HG02885 (cell line): Measurements from ENCODE around the gene SKAP1.
"Not testable (repeated sequence)": the region's sequence is repeated elsewhere in the genome, so short reads cannot be mapped to it uniquely, and the experiment has no call there.

Experiments used
- ATAC-seq: cut with Tn5 transposase; IDR thresholded peaks from one replicate; pipeline ENCODE4 v1.9.1; 2021; ENCODE audit warnings: mild to moderate bottlenecking; ENCODE audit not compliant: unreplicated experiment, poor library complexity

Gene SKAP1

DNA sequence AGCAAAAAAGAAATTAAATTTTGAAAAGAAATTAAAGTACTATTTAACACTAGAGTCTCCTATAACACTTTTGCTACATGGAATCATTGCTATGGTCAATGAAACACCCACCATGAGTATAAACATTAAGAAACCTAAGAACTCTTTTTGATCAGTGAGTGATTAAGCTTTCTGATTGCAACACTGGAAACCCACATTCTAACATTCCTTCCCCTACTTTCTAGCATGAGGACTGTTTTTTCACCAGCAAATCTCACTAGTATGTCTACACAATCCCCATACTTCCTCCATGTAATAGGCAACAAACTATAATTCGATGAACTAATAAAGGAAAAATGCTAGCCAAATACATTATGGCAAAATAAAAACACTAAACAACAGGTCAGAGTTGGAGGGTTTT, 54.7 kb downstream of the SKAP1 start:
- ATAC-seq: no peak

DNA sequence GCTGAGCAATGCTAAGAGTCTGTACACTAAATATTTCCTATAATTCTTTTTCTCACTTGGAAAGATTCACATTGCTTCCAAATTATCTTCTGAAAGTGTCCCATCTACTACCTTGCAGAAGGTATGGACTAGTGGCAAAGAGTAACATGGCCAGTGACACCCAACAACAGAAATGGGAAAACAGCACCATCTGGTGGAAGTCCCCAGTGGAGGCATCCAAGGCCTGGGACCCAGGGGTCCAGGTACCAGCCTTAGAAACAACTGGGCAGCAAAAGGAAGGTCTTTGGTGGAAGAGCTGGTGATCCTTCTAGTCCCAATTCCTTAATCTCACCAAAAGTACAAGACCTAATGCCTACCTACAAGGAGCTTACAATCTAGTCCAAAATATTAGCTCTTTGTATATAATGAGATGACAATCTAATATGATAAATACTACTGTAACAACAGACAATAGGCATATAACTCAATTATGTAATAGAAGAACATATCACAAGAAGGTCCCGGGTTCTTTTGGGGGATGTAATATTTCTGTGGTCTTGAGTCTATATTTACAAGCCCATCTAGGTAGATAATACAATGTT, 55.3 kb downstream of the SKAP1 start:
- ATAC-seq: no peak

DNA sequence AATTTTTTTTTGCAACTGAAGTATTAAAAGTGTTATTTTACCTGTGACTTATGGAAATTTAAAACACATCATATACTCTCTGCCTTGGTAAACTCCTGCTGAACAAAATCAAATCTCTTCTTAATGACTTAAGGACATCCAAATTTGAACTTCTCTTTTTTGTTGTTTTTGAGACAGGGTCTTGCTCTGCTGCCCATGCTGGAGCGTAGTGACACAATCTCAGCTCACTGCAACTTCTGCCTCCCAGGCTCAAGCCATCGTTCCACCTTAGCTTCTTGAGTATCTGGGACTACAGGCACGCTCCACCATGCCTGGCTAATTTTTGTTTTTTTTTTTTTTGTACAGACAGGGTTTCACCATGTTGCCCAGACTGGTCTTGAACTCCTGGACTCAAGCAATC, 56.1 kb downstream of the SKAP1 start:
- ATAC-seq: no peak

DNA sequence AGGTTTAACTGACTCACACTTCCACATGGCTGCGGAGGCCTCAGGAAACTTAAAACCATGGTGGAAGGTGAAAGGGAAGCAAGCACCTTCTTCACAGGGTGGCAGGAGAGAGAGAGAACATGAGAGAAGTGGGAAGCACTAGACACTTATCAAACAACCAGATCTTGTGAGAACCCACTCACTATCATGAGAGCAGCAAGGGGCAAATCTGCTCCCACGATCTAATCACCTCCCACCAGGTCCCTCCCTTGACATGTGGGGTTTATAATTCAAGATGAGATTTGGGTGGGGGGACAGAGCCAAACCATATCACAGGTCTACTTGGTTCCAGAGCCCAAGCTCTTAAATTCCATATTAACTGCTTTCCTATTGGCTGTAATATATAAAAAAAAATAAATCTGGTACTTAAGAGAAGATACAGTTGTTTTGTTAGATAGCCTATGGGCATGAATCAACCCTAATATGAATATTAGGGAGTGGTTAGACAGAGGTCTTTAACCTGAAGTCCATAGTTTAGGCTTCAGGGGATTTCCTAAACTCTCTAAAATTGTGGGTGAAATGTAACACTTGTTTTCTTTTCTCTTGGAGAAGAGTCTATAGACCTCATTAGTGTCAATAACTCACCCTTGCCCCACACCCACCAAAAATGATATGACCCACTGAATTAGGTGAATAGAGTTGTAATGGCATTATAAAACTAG, 56.7 kb downstream of the SKAP1 start:
- ATAC-seq: no peak

DNA sequence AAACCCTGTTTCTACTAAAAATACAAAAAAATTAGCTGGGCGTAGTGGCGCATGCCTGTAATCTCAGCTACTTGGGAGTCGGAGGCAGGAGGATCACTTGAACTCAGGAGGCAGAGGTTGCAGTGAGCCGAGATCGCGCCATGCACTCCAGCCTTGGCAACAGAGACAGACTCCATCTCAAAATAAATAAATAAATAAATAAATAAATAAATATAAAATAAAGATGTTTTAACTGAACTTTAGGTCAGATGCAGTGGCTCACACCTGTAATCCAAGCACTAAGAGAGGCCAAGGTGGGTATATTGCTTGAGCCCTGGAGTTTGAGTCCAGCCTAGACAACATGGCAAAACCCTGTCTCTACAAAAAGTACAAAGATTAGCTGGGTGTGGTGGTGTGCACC, 61.0 kb downstream of the SKAP1 start:
- ATAC-seq: not testable (repeated sequence)

DNA sequence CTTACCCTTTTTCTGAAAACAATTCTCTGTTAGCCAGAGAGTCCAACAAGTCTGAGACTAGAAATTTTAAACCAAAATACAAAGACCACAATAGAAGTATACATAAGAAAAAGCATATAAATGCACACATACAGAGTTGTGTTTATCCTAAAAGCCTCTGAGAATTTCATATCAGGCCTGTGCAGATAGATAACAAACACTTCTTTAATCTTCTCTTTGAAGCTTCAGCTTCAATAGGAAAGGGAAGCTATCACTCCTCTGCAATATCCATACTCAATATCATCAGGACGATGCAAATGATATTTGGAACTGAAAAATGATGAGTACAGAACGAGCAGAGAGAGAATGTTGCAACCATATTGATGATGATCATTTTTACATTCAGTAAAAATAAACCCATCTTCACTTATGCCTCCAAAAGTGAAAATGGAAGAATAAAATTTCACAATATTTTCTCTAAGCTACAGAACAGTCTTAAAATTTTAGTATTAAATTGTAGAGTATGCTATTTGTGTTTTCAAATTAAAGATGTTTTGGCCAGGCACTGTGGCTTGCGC, 61.6 kb downstream of the SKAP1 start:
- ATAC-seq: no peak

DNA sequence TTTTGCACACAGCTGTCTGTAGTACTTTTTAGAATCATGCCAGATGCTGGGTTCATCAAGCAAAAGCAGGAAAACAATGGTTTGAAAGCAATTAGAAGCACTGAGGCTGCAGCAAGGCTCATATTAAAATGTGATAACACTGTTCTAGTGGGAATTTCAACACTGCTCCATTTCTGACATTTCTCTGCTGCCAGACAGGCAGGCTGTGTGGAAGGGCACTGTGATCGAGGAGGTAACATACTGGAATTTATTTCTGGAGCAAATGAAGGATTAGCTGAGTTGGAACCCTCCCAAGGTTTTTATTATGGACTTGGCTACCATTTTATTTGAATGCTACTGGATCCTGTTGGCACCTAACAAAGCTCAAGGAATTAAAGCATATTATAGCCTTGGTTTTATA, 66.9 kb downstream of the SKAP1 start:
- ATAC-seq: no peak

DNA sequence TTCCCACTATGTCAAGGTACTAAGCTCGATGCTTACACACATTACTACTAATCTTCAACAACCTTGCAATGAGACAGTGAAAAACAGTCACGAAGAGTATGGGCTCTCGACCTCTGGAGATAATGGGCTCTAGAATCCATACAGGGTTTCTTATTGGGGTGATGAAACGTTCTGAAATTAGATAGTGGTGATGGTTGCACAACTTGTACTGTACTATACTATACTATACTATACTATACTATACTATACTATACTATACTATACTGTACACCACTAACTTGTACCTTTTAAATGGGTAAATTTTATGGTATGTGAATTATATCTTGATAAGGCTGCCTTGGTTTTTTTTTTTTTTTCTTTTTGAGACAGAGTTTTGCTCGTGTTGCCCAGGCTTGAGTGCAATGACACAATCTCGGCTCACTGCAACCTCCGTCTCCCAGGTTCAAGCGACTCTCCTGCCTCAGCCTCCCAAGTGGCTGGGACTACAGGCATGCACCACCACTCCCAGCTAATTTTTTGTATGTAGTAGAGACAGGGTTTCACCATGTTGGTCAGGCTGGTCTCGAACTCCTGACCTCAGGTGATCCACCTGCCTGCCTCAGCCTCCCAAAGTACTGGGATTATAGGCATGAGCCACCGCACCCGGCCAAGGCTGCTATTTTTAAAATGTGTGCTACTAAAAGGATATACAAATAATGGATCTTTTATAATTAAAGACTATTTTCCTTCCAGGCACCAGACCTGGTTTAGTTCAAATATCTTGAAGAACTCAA, 69.0 kb downstream of the SKAP1 start:
- not testable (repeated sequence) for ATAC-seq

DNA sequence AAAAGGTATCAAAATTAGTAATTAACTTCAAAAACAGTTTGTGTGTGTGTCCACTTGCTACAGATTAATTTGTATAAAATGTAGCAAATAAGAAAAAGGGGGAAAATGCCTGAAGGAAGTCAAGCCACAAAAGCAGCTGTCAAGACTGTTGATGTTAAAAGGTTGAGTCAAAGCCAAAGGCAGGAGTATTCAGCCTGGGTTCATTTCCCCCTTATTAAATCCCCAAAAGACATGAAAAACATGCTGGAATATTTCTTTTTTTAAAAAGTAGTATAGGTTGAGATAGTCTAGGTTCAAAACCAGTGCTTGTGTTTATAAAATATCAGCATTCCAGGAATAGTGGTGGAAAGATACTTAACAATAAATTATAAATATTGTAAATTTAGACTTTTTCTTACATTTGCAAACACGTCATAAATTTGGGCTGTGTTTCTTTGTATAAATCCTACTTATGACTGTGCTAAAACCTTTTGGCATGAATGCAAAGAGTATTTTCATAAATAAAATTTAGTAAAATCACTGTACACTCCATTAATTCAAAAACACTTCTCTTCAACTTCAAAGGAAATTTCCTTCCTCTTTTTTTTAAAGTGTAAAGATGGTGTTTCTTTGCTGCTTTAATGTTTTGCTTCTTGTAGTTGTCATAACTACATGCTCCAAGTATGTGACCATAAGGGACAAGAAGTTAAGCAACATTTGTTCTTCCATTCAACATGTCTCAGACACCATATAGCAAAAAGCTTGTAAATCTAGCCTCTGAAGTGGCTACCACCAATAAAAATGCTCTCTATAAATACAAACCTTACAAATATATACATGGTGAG, 72.0 kb downstream of the SKAP1 start:
- ATAC-seq: no peak

DNA sequence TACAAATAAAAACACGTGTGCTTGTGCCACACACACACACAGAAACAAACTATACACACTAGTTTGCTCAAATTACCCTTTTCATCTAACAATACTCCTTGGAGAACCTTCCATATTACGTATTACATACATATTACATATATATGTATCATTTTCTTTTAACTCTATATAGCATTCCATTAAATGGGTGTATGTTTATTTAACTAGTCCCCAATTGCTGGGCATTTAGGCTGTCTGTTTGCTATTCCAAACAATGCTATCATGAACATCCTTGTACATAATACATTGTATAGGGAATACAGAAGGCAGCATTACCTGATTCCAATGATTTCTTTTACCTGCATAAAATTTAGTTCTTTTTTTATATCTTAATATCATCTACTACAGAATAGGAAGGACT, 73.1 kb downstream of the SKAP1 start:
- no peak for ATAC-seq

DNA sequence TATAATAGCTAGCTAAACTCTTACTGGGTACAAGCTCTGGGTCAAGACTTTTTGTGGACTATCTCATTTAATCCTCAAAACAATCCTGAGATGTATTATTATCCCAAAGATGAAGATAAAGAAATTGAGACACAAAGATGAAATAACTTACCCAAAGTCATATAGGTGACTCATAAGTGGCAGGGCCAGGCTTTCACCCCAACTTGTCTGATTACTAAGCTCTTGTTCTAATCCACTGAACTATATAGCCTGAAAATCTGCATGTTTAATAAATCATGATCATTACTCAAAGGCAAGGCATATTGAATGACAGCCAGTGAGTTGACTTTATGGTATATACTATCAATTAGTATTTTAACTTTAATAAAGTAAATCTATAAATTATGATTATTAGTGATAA, 77.4 kb downstream of the SKAP1 start:
- ATAC-seq: no peak

DNA sequence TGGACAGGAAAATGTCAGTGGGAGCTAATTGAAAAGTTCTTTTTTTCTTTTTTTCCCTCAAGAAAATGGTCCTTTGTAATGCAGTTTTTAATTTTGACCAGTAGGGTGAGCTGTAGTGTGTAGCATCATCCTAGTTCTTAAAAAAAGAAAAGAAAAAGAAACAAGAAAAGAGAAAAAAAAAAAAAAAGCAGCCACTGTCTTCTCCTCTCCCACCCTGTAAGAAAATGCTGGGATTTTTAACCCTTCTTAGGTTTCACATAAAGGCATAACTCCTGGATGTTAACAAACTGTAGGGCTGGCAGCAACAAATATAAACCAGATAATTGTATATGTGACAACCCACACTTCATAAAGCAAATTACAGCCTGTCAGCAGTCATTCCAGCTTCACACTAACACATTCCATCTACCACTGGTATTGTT, 78.1 kb downstream of the SKAP1 start:
- ATAC-seq: no peak

DNA sequence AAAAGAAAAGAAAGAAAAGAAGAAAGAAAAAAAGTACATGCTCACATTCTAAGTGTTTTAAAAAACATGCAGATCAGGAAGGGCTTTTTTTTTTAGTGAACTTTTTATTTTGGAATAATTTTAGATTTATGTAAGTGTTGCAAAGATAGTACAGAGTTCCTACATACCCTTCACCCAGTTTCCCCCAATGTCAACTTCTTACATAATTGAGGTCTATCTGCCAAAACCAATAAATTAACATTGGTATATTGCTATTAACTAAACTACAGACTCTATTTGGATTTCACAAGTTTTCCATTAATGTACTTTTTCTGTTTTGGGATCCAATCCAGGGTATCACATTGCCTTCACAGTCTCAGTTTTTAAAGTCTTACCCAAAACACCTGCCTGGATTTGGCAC, 81.7 kb downstream of the SKAP1 start:
- ATAC-seq: no peak

DNA sequence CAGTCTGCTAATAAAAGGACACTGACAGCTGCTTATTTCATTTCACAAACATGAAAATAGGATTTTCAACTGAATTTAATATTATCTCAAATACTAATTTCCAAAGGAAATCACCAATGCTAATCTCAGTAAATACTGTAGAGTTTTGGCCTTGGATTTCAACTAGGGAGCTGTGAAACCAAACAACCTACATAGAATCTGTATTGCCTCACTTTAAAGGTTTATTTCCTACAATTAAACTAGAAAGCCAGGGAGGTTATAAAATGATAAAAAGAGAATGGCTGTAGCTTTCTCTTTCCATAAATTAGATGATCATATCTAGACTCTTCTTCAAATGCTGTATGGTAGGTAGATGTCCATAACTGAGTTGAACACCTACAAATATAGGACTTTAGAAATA, 82.8 kb downstream of the SKAP1 start:
- no peak for ATAC-seq

DNA sequence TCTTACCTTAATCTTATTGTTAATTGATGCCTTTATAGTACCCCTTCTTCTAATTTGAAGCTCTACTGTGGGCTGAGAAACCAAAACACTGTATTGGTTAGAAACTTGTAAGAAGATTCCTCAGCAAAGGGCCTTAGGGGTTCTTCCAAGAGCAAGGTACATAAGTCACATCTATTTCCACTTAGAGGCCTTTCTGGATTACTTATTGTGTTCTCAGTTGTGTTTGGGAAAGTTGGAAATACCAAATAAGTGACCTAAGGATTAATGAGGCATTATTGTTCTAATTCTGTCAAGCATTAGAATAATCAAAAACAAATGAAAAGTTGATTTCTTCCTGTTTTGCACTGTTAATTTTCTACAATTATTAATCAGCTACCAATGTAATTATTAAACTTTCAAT, 85.8 kb downstream of the SKAP1 start:
- no peak for ATAC-seq

DNA sequence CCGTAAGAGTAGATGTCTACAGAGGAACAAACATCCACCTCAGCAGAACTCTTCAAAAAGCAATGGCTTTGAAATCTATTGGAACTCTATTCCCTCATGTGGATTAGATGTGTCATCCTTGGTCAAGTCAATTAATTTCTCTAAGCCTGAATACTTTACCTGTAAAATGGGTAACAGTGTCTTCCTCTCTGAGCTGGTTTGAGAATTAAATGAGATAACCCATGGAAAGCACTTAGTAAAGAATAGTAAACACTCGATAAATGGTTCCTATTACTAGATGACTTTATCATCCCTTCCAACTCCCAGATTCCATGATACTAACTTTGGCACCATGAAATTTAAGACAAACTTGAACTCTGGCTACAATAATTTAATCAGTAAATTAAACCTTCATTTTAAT, 89.1 kb downstream of the SKAP1 start:
- no peak for ATAC-seq

DNA sequence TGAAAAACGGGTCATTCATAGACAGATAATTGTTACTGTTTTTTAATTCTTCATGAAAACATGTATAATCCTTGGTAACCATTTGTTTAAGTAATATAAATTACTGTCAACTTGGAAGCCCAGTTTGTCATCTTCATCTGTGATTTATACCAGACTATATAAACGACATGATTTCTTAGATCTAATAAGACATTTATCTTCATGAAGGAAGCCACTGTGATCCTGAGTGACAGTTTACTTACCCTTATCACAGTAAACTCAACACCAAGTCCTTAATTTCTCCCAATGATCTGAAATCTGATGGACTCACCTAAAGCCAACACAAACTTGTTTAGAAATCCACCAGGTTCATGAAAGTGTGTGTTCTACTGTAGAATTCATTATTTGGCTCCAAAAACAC, 91.3 kb downstream of the SKAP1 start:
- no peak for ATAC-seq

DNA sequence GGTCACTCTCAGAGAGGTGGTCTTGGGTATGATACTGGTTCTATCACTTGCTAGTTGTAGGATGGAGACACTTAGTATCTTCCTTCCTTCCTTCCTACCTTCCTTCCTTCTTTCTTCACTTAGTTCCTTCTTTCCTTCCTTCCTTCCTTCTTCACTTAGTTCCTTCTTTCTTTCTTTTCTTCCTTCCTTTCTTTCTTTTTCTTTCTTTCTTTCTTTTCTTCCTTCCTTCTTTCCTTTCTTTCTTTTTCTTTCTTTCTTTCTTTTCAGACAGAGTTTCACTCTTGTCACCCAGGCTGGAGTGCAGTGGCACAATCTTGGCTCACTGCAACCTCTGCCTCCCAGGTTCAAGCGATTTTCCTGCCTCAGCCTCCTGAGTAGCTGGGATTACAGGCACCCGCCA, 92.1 kb downstream of the SKAP1 start:
- ATAC-seq: not testable (repeated sequence)

DNA sequence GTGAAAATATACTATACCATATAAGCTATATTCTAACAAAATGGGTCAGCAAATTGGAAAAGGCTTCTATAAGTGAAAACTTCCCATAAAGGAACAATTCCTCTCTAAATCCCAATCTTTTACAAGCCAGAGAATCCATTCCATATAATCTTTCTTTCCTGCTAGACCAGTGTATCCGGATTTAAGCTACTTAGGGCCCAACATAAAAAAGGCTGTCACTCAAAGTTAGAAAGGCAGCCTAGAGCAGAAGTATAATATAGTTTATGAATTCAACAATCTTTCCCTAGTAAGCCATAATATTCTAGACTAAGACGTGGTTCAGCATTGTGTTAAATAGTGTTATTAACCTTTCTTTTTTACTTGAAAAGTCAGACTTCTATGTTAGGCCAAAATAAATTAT, 93.0 kb downstream of the SKAP1 start:
- ATAC-seq: no peak

DNA sequence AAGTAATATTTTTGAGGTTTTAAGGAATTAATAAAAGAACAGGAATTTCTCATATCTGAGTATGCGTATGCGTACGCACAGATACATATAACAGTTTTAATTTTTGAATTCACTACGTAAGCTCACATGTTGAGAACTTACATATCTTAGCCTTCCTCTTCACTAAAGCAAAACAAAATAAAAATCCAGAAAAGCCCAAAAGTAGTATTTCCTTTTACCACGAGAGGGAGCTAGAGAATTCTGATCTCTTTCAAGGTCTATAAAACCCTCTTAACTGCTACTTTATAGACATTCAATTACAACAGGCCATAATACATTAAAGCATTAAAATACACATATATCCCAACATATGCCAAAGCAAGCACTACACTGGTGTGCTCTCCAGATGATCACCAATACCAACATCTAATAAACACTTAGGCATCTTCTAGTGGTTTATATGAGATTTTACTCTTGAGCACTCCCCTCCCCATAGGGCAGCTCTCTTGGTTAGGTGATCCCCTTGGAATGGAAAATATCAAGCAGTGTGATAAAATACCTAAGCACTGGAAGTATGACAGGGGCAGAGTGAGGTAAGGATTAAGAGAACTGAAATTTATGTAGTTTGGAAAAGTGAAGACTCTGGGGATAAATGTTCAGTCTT, 94.0 kb downstream of the SKAP1 start:
- no peak for ATAC-seq
